Skin epidermis (tissue), 12 donors: ENCODE data around the gene CHMP4A.
"Not testable (repeated sequence)": the region's sequence is repeated elsewhere in the genome, so short reads cannot be mapped to it uniquely, and the experiment has no call there.

Source experiments
- H3K27ac ChIP-seq, 21 experiments: fragments of 200-600 bp; sonication (generic) in 11 of 21; one replicate each; pipeline ENCODE4 v1.5.0; 2020; ENCODE audit warnings: mild to moderate bottlenecking in 3 of 21, inconsistent platforms in 2 of 21, moderate library complexity in 2 of 21
- H3K4me3 ChIP-seq, 7 experiments: fragments of 200-600 bp; sonication (generic) in 2 of 7; one replicate each; pipeline ENCODE4 v1.5.0; 2020; ENCODE audit warnings: inconsistent platforms in 2 of 7, mild to moderate bottlenecking in 2 of 7, moderate library complexity in 1 of 7

Gene CHMP4A

GRCh38 chr14:24232121-24232644 is 18.9 kb upstream of the CHMP4A start, which contains the start of gene NEDD8:
Gene NEDD8, minus strand, starts transcription at chr14:24232367. Its CDS starts 100 bp downstream, at chr14:24232267.
- Histone ChIP-seq H3K27ac (peak within 1 kb of the TSS; percentile 17 to 97 (median 90)), H3K4me3 (peak within 1 kb of the TSS; percentile 59 to 87 (median 69))

- H3K4me3 ChIP-seq = peak overlapping the region; percentile 59 to 87 (median 69)
- peak overlapping the region; percentile 17 to 97 (median 90) for H3K27ac ChIP-seq
These were observed 18.2 kb upstream of the CHMP4A start for GRCh38 chr14:24231263-24232120.

- Histone ChIP-seq H3K27ac (no peak overlapping the region), H3K4me3 (no peak overlapping the region)
These were observed 15.6 kb upstream of the CHMP4A start for GRCh38 chr14:24228902-24229301.

DNA sequence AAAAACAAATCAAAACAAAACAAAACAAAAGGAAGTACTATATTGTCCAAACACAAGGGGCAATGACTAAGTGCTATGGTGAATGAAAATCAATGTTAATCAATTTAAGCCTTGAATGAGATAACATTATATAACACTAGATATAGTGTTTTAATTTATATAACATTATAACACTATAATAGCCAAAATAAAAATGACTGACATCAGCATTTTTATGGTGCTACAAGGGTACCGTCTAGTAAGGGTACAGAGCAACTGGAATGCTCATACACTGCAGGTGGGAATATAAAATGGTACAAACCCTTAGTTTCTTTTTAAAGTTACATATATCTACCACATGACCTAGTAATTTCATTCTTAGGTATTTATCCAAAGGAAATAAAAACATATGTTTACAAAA is 13.2 kb upstream of the CHMP4A start:
- H3K27ac ChIP-seq = no peak overlapping the region

DNA sequence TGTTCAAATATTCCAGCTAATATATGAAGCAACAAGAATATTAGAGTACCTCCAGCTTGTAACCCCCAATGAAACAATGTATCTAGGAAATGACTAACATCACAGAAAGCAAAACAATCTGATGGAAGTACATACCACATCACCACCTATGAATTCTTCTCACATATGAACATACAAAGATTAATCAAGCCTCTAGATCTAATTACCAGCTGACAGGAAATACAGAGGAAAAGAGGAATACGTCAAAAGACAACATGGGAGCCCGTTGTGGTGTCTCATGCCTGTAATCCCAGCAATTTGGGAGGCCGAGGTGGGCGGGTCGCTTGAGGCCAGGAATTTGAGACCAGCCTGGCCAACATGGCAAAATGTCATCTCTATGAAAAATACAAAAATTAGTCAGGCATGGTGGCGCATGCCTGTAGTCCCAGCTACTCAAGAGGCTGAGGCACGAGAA is 11.4 kb upstream of the CHMP4A start:
- H3K27ac ChIP-seq = peak overlapping the region in 4 of 21 experiments; percentile 13 to 62 (median 25)
- no peak overlapping the region for H3K4me3 ChIP-seq

More for the DNA sequence above, 13.2 kb upstream of the CHMP4A start:
- no peak overlapping the region for H3K4me3 ChIP-seq

DNA sequence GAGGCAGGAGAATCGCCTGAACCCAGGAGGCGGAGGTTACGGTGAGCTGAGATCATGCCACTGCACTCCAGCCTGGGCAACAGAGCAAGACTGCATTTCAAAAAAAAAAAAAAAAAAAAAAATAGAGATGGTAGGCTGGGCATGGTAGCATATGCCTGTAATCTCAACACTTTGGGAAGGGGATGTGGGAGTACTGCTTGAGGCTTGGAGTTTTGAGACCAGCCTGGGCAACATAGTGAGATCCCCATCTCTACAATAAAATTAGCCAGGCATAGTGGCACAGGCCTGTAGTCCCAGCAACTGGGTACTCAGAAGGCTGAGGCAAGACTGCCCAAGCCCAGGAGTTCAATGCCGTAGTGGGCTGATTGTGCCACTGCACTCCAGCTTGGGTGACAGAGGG is 9.7 kb upstream of the CHMP4A start:
- not testable (repeated sequence) for H3K4me3 ChIP-seq, H3K27ac ChIP-seq

DNA sequence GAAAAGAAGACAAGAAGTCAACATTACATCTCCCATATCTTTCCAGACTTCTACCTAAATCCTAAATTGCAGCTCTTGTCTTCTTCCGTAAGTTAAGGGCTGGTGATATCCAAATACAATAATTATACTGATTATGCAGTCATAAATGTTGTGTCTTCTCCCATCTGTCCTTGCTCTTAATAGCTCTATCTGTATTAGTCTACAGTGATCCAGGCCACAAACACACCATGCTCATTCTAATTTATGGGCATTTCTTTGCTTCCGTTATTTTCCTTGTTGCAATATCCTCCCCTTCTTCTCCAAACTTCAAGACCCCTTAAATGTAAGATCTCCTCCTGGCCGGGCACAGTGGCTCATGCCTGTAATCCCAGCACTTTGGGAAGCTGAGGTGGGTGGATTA is 6.2 kb upstream of the CHMP4A start:
- Histone ChIP-seq H3K27ac (no peak overlapping the region), H3K4me3 (no peak overlapping the region)

- no peak overlapping the region for H3K4me3 ChIP-seq
- peak overlapping the region in 1 of 21 experiments; percentile 41 for H3K27ac ChIP-seq
These were observed 5.8 kb upstream of the CHMP4A start for GRCh38 chr14:24219080-24219479.

DNA sequence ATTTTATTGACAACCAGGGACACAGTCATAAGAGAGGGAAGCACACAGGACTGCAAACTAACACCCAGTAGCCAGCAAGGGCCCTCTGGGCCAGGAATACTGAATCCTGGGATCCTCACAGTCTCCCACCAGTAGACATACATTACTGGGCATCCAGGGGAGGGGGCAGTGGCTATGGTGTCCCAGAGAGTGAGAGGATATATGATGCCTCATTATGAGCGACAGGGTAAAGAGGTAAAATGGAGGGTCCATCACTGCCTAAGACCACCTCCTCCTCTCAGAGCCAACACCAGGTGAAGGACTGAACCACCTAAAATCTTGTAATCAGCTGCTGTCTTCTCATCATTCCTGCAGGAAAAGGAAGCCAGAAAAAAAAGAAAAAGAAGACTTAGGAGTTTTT is 3.6 kb upstream of the CHMP4A start:
- H3K27ac ChIP-seq = peak overlapping the region in 4 of 21 experiments; percentile 84 to 93 (median 88)
- not testable (repeated sequence) for H3K4me3 ChIP-seq

DNA sequence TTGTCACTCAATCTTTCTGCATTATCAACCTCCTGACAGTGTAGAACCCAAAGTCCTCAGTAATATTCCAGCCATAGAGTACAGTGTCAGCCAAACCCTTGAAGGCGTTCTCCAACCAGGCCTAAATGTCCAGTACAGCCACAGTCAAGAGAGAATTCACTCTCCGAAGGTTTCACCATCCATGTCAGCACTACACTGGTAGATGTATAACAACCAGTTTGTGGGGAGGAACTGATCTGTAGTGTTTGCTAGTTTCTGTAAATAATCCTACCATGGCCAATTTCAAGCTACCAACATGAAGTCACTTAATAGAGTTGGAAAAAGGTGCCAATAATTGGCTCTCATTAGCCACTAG is 3.0 kb upstream of the CHMP4A start:
- Histone ChIP-seq H3K27ac (peak overlapping the region in 14 of 21 experiments; percentile 63 to 95 (median 89)), H3K4me3 (peak overlapping the region in 2 of 7 experiments; percentile 54 to 65)

- Histone ChIP-seq H3K4me3 (peak within 1 kb of the TSS; percentile 54 to 70 (median 64)), H3K27ac (peak within 1 kb of the TSS; percentile 40 to 96 (median 88))
These were observed 2.4 kb upstream of the CHMP4A start, which contains the start of gene MDP1 for GRCh38 chr14:24215495-24216344. Gene MDP1, minus strand, starts transcription at chr14:24216066. Its CDS starts 111 bp downstream, at chr14:24215955.

DNA sequence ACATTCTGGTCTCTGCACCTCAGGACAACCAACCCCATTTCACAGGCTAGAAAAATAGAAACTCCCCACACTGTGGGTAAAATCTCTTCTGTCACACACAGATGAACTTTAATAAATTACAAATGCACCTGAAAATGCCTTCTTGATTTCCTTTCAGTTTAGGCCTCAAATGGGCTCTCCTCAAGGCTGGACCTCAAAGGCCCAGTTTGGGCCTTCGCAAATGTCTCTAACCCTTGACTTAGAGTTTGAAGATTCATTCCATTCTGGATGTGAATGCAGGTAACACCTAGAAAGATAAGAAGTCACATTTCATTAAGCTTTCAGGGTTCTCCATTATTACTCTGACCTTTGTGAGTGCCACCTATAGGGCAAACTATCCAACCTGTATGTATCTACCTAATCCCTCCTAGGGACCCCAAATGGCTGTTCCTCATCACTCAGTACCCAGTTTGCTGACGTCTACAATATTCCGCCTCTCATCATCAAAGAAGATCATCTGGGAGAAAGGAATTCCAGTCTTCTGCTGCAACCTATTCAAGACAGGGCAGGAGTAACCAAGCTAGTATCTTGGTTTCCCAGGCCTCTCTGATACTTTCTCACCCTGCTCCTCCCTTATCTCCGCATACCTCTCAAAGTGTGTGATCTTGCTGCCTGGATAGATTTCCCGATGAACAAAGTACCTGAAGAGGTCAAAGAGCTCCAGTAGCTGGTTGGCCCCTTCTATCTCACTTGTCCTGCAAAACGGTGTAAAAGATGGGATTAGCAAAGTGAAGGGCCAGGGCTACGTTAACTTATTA is 776 bp upstream of the CHMP4A start:
- Histone ChIP-seq H3K4me3 (peak overlapping the region in 4 of 7 experiments; percentile 56 to 85 (median 62)), H3K27ac (peak overlapping the region in 19 of 21 experiments; percentile 90 to 99 (median 97))

DNA sequence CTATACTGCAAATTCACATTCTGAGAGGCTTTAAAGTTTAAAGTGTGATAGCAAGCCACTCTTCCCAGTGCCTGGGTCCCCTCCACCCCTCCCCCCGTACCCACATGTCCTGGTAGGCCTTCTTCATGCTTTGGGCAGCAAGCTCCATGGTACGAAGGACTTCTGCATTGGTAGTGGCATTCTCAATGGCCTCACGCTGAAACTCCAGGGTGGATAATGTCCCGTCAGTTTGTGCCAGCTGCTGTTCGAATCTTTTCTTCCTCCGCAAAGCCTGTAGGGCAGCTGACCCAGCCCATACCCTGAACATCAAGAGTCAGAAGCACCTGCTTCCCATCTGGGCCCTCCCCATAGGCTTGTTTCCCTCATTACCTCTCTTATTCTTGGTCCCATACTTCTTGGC is 2.0 kb downstream of the CHMP4A start:
- H3K4me3 ChIP-seq = no peak overlapping the region
- no peak overlapping the region for H3K27ac ChIP-seq

DNA sequence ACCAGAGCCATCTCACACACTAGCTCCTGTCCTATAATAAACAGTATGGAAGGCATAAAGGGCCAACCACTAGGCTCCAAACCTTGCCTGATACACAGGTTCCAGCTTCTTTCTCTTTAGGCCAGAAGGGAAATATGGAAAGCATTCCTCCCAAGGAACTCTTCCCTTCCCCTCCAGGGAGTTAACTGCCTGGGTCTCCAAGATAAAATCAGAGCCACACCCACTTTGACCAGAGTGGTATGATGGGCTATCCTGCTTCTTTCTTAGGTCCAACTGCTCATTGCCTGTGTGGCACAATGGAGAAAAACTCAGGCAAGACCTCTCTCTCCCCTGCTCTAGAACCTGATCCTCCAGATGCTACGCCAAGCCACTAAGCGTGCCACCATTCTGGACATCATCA is 5.7 kb downstream of the CHMP4A start:
- Histone ChIP-seq H3K4me3 (no peak overlapping the region), H3K27ac (no peak overlapping the region)

DNA sequence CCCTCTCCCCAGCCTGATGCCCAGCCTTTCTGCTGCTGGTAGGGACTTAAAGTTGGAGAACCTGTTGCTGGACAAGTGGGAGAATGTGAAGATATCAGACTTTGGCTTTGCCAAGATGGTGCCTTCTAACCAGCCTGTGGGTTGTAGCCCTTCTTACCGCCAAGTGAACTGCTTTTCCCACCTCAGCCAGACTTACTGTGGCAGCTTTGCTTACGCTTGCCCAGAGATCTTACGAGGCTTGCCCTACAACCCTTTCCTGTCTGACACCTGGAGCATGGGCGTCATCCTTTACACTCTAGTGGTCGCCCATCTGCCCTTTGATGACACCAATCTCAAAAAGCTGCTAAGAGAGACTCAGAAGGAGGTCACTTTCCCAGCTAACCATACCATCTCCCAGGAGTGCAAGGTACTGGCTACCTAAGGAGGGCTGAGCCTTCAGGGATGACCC is 6.2 kb downstream of the CHMP4A start:
- Histone ChIP-seq H3K4me3 (no peak overlapping the region), H3K27ac (no peak overlapping the region)

DNA sequence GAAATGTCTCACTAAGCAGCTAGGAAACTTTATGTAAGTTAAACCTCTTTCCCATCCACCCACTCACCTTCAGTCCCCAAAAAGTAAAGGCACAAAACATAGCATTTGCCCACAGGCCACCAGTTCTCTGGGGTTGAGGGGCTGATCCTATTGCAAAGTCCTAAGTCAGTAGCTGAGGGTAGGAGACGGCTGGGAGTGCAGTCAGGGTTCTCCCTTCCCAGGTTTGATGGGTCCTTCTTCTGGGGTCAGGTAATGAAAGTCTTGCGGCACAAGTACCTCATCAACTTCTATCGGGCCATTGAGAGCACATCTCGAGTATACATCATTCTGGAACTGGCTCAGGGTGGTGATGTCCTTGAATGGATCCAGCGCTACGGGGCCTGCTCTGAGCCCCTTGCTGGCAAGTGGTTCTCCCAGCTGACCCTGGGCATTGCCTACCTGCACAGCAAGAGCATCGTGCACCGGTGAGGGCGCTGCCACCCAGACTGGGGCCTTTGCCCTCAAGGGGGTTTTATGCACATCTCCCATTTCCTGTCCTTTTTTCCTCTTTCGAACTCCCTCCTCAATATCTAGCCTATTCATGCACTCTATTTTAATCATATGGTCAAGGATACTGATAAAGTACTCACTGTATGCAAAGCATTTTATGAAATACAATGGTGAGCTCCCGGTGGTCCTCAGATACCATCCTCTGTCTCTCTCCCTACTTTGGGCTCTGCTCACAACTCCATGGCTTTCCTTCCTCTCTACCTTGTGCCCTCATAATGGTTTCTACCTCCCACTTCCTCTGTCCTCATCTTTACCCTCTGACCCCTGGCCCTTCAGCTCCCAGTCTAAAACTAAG is 6.8 kb downstream of the CHMP4A start:
- Histone ChIP-seq H3K4me3 (no peak overlapping the region), H3K27ac (no peak overlapping the region)

- Histone ChIP-seq H3K4me3 (no peak overlapping the region), H3K27ac (no peak overlapping the region)
These were observed 8.8 kb downstream of the CHMP4A start for GRCh38 chr14:24204163-24205146.
